Smooth muscle cell of the pulmonary artery (primary cell): Measurements from ENCODE around the gene ZDHHC21. TPM values are rescaled to one million over a fixed set of nuclear protein-coding genes. Genes with fewer than 3 reads are reported as not detected.

Source experiments
- total RNA-seq: library from RNA; depleted of rRNA; stranded (reverse); fragments of >200 nt; gene quantifications from 2 replicates; pipeline ENCODE4 v1.2.3, GENCODE V29; 2014

ZDHHC21 gene
- 10.1 and 12.2 TPM in 2 replicates for total RNA-seq

GRCh38 chr9:14693251-14693861, at the start of gene ZDHHC21:
TSS of gene ZDHHC21 (minus strand) at chr9:14693432. CDS start at chr9:14674340, 19,092 bp downstream.

GRCh38 chr9:14722391-14723035, 29.3 kb upstream of the ZDHHC21 start, which contains the start of gene CER1:
TSS of gene CER1 (minus strand) at chr9:14722733. CDS start at chr9:14722672, 61 bp downstream.

Other genes with a start within 250 kb of the ZDHHC21 start
- gene CER1, start 29.3 kb upstream of the ZDHHC21 start, total RNA-seq: not detected in 2 replicates
- gene FREM1, start 217.0 kb upstream of the ZDHHC21 start, total RNA-seq: 0.39 TPM in 1 of 2 replicates, not detected in the other